ENCODE measurements around the gene CORO2A.
"Not testable (repeated sequence)": the region's sequence is repeated elsewhere in the genome, so short reads cannot be mapped to it uniquely, and the experiment has no call there.

Gene CORO2A

DNA sequence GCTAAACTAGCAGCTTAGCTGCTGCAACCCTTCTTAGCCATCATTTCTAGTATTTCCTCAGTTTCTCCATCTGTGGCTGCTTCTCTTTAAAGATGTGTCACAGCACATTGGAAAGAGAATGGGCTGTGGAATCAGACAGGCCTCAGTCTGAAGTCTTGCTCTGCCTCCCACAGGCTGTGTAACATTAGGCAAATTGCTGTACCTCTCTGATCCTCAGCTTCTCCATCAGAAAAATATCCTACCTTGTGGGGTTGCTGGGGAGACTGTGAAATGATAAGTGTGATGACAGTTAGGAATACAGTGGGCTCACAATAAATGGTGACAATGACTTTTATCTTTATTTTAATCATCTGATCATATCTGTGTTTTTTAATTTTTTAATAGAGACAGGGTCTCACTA is 55.9 kb downstream of the CORO2A start:
- Histone ChIP-seq H3K27ac (ENCODE audit: low read depth, low read length) (no peak overlapping the region), H3K27me3 (ENCODE audit: control insufficient read depth, insufficient read depth, low read length) (no peaks in the 10 kb centered on the region), H3K36me3 (ENCODE audit: control insufficient read depth, insufficient read depth, low read length) (peaks cover 56% of the 10 kb centered on the region), H3K9ac (ENCODE audit: low read length) (no peak overlapping the region), H3K9me3 (ENCODE audit: control insufficient read depth, insufficient read depth, low read depth, low read length) (no peaks in the 10 kb centered on the region), H3K4me3 (ENCODE audit: low read depth, low read length) (no peak overlapping the region), H3K4me1 (ENCODE audit: control insufficient read depth, insufficient read depth, low read length) (no peaks in the 10 kb centered on the region)

DNA sequence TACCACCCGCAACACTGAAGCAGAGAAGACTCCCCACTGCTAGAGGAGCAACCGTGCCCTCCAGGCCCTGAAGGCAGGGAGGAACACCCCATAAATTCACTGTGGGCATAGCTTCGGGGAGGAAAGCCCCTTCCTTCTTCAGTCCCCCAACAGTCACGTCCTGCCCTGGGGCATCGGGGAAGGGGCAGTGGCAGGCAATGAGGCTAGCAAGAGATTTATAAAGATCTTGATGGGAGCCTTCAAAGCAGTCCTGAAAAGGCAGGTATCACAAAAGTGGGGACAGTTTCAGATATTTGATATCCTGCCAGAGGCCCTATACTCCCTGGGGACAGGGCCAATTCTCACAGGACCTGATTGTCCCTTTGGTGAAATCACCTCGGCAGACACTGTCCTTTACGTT is 56.5 kb downstream of the CORO2A start:
- Histone ChIP-seq H3K27me3 (ENCODE audit: control insufficient read depth, insufficient read depth, low read length) (no peaks in the 10 kb centered on the region), H3K4me3 (ENCODE audit: low read depth, low read length) (no peak overlapping the region), H3K9me3 (ENCODE audit: control insufficient read depth, insufficient read depth, low read depth, low read length) (no peaks in the 10 kb centered on the region), H3K27ac (ENCODE audit: low read depth, low read length) (no peak overlapping the region), H3K36me3 (ENCODE audit: control insufficient read depth, insufficient read depth, low read length) (peaks cover 61% of the 10 kb centered on the region), H3K4me1 (ENCODE audit: control insufficient read depth, insufficient read depth, low read length) (no peaks in the 10 kb centered on the region), H3K9ac (ENCODE audit: low read length) (no peak overlapping the region)

GRCh38 chr9:98135558-98135934 is 56.9 kb downstream of the CORO2A start:
- H3K4me1 ChIP-seq (ENCODE audit: control insufficient read depth, insufficient read depth, low read length), result no peaks in the 10 kb centered on the region
- H3K36me3 ChIP-seq (ENCODE audit: control insufficient read depth, insufficient read depth, low read length), result peaks cover 65% of the 10 kb centered on the region
- H3K9ac ChIP-seq (ENCODE audit: low read length), result no peak overlapping the region
- H3K9me3 ChIP-seq (ENCODE audit: control insufficient read depth, insufficient read depth, low read depth, low read length), result no peaks in the 10 kb centered on the region
- H3K27me3 ChIP-seq (ENCODE audit: control insufficient read depth, insufficient read depth, low read length), result no peaks in the 10 kb centered on the region
- H3K27ac ChIP-seq (ENCODE audit: low read depth, low read length), result no peak overlapping the region
- no peak overlapping the region for H3K4me3 ChIP-seq (ENCODE audit: low read depth, low read length)

DNA sequence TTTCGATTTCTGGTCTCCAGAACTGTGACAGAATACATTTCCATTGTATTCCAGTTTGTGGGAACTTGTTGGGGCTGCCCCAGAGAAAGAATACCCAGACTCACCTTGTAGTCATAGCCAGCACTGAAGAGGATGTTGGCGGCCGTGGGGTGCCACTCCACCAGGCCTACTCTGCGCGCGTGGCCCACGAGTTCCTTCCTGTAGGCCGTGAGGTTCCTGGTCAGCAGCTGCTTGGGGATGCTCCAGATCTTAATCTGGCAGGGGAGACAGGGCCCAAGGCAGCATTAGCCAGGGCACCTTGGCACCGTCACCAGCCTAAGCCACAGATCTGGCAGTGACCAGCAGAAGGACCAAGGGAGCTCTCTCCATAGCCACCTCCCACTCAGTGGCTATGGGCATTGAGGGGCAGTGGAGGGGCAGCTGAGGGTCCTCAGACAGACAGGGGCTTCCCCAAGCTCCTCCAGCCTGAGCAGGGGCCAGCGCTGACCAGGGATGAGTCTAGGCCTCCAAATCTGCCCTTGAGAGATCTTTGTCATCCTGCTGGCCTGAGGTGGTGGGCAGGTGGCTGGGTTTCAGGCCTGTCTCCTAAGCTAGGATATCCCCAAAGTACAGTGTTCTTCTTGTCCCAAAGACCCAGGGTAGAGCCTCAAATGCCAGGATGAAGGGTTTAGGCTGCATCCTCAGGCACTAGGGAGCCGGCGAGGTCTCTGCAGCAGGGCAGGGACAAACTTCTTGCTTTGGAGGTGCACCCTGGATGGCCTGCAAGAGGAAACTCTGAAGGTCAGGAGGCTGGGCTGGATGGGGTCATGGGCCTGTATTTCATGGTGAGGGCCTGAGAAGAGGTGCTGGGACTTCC is 57.5 kb downstream of the CORO2A start:
- H3K9ac ChIP-seq (ENCODE audit: low read length), result no peak overlapping the region
- H3K36me3 ChIP-seq (ENCODE audit: control insufficient read depth, insufficient read depth, low read length), result peaks cover 68% of the 10 kb centered on the region
- no peaks in the 10 kb centered on the region for H3K4me1 ChIP-seq (ENCODE audit: control insufficient read depth, insufficient read depth, low read length)
- H3K27ac ChIP-seq (ENCODE audit: low read depth, low read length), result no peak overlapping the region
- no peaks in the 10 kb centered on the region for H3K27me3 ChIP-seq (ENCODE audit: control insufficient read depth, insufficient read depth, low read length)
- H3K4me3 ChIP-seq (ENCODE audit: low read depth, low read length), result no peak overlapping the region
- no peaks in the 10 kb centered on the region for H3K9me3 ChIP-seq (ENCODE audit: control insufficient read depth, insufficient read depth, low read depth, low read length)

GRCh38 chr9:98132806-98133631 is 59.4 kb downstream of the CORO2A start:
- Histone ChIP-seq H3K9me3 (ENCODE audit: control insufficient read depth, insufficient read depth, low read depth, low read length) (no peaks in the 10 kb centered on the region), H3K36me3 (ENCODE audit: control insufficient read depth, insufficient read depth, low read length) (peaks cover 82% of the 10 kb centered on the region), H3K4me3 (ENCODE audit: low read depth, low read length) (no peak overlapping the region), H3K9ac (ENCODE audit: low read length) (no peak overlapping the region), H3K27ac (ENCODE audit: low read depth, low read length) (no peak overlapping the region), H3K27me3 (ENCODE audit: control insufficient read depth, insufficient read depth, low read length) (no peaks in the 10 kb centered on the region), H3K4me1 (ENCODE audit: control insufficient read depth, insufficient read depth, low read length) (no peaks in the 10 kb centered on the region)

DNA sequence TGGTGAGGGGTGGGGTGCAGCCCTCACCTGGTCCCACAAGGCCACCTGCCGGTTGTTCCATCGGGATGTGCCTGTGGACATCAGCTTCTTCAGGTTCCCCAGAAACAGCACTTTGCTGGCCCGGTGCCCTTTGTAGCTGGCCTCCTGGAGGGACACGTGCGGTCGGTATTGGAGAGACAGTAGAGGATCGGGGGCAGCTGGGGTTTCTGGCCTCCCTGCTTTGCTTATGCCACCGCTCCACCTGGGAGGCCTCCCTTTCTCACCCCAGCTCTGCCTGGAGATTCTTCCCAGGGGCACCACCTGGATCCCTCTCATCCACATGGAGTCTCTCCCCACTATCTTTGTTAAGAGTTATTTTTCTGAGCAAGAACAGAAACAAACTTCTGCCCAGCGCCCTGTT is 60.3 kb downstream of the CORO2A start:
- Histone ChIP-seq H3K27ac (ENCODE audit: low read depth, low read length) (no peak overlapping the region), H3K4me3 (ENCODE audit: low read depth, low read length) (no peak overlapping the region), H3K9ac (ENCODE audit: low read length) (no peak overlapping the region), H3K9me3 (ENCODE audit: control insufficient read depth, insufficient read depth, low read depth, low read length) (no peaks in the 10 kb centered on the region), H3K36me3 (ENCODE audit: control insufficient read depth, insufficient read depth, low read length) (peaks cover 80% of the 10 kb centered on the region), H3K27me3 (ENCODE audit: control insufficient read depth, insufficient read depth, low read length) (no peaks in the 10 kb centered on the region), H3K4me1 (ENCODE audit: control insufficient read depth, insufficient read depth, low read length) (no peaks in the 10 kb centered on the region)

DNA sequence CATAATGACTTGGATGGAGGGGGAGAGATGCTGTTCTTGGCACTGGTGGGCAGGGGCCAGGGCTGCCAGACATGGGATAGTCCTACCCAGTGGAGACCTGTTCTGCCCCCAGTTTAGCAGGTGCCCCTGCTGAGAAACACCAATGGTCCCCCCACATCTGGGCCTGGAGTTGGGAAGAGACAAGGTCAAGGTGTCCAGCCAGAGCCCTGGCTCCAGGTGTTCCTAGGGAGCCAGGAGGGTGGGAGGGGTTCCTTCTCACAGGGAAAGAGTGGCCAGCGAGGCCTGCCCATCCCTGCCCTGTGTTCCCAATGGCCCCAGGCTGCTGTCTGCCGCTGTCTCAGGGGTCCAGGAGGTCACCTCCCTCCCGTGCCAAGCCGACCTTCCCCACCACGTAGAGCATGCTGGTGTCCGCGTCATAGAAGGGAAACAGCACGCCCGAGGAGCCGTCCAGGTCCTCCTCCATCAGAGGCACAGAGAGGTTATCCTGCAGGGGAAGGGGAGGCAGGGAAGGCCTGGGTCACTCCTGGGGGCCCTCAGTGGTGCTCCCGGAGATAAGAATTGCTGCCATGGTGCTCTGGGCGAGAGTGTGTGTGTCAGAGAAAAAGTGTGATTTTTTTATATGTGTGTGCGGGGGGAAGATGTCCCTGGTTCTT is 61.7 kb downstream of the CORO2A start:
- H3K27ac ChIP-seq (ENCODE audit: low read depth, low read length), result no peak overlapping the region
- H3K4me3 ChIP-seq (ENCODE audit: low read depth, low read length), result no peak overlapping the region
- no peaks in the 10 kb centered on the region for H3K27me3 ChIP-seq (ENCODE audit: control insufficient read depth, insufficient read depth, low read length)
- H3K9ac ChIP-seq (ENCODE audit: low read length), result no peak overlapping the region
- H3K9me3 ChIP-seq (ENCODE audit: control insufficient read depth, insufficient read depth, low read depth, low read length), result no peaks in the 10 kb centered on the region
- H3K36me3 ChIP-seq (ENCODE audit: control insufficient read depth, insufficient read depth, low read length), result peaks cover 84% of the 10 kb centered on the region
- no peaks in the 10 kb centered on the region for H3K4me1 ChIP-seq (ENCODE audit: control insufficient read depth, insufficient read depth, low read length)

DNA sequence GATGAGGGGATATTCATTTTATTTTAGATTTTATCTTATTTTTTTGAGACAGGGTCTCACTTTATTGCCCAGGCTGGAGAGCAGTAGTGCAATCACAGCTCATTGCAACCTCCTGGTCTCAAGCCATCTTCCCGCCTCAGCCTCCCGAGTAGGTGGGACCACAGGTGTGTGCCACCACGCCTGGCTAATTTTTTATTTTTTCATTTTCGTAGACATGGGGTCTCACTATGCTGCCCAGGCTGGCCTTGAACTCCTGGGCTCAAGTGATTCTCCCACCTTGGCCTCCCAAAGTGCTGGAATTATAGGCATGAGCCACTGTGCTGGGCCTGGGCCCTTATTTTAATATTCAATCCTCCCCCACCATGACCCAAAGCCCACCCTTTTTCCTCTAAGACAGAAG is 62.4 kb downstream of the CORO2A start:
- H3K27me3 ChIP-seq (ENCODE audit: control insufficient read depth, insufficient read depth, low read length); H3K4me3 ChIP-seq (ENCODE audit: low read depth, low read length); H3K9me3 ChIP-seq (ENCODE audit: control insufficient read depth, insufficient read depth, low read depth, low read length); H3K4me1 ChIP-seq (ENCODE audit: control insufficient read depth, insufficient read depth, low read length); H3K9ac ChIP-seq (ENCODE audit: low read length); H3K27ac ChIP-seq (ENCODE audit: low read depth, low read length): not testable (repeated sequence)
- peaks cover 82% of the 10 kb centered on the region for H3K36me3 ChIP-seq (ENCODE audit: control insufficient read depth, insufficient read depth, low read length)

DNA sequence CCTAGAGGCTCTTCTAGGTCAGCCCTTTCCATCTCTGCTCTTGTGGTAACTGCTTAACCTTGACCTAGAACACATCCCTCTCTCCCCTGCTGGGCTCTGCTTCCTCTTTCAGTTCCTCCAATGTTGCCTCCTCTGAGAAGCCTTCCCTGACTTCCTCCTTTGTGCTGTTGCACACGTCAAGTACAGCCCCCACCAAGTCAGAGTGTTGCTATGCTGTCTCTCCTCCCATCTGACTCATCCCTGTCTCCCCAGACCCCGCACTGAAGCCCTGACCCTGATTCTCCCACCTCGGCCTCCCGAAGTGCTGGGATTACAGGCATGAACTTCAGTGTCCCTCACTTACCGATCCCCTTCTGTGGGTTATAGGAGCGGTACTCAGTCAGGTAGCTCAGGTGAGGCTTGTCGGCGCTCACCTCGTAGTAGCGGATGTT is 63.0 kb downstream of the CORO2A start:
- no peaks in the 10 kb centered on the region for H3K9me3 ChIP-seq (ENCODE audit: control insufficient read depth, insufficient read depth, low read depth, low read length)
- H3K4me1 ChIP-seq (ENCODE audit: control insufficient read depth, insufficient read depth, low read length), result no peaks in the 10 kb centered on the region
- H3K9ac ChIP-seq (ENCODE audit: low read length), result no peak overlapping the region
- H3K27me3 ChIP-seq (ENCODE audit: control insufficient read depth, insufficient read depth, low read length), result no peaks in the 10 kb centered on the region
- no peak overlapping the region for H3K27ac ChIP-seq (ENCODE audit: low read depth, low read length)
- peaks cover 82% of the 10 kb centered on the region for H3K36me3 ChIP-seq (ENCODE audit: control insufficient read depth, insufficient read depth, low read length)
- H3K4me3 ChIP-seq (ENCODE audit: low read depth, low read length), result no peak overlapping the region

GRCh38 chr9:98128316-98128715 is 64.1 kb downstream of the CORO2A start:
- no peak overlapping the region for H3K27ac ChIP-seq (ENCODE audit: low read depth, low read length)
- no peak overlapping the region for H3K4me3 ChIP-seq (ENCODE audit: low read depth, low read length)
- no peaks in the 10 kb centered on the region for H3K27me3 ChIP-seq (ENCODE audit: control insufficient read depth, insufficient read depth, low read length)
- H3K36me3 ChIP-seq (ENCODE audit: control insufficient read depth, insufficient read depth, low read length), result peaks cover 77% of the 10 kb centered on the region
- H3K9ac ChIP-seq (ENCODE audit: low read length), result no peak overlapping the region
- no peaks in the 10 kb centered on the region for H3K9me3 ChIP-seq (ENCODE audit: control insufficient read depth, insufficient read depth, low read depth, low read length)
- no peaks in the 10 kb centered on the region for H3K4me1 ChIP-seq (ENCODE audit: control insufficient read depth, insufficient read depth, low read length)

DNA sequence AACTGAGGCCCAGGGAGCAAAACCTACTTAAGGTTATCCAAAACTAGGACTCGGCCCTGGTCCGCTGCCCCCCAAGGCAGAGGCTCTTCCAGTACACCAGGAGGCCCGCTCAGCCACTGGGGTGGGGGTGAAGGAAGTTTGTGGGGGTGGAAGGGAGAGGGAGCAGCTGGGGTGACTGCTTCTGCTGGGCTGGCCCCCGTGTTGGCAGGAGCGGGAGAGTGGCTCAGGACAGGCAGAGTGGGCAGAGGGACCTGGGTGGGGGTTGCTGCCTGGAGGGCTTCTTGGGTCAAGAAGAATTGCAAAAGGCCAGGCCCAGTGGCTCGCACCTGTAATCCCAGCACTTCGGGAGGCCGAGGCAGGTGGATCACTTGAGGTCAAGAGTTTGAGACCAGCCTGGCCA is 65.2 kb downstream of the CORO2A start:
- Histone ChIP-seq H3K9me3 (ENCODE audit: control insufficient read depth, insufficient read depth, low read depth, low read length) (no peaks in the 10 kb centered on the region), H3K4me3 (ENCODE audit: low read depth, low read length) (no peak overlapping the region), H3K27me3 (ENCODE audit: control insufficient read depth, insufficient read depth, low read length) (no peaks in the 10 kb centered on the region), H3K27ac (ENCODE audit: low read depth, low read length) (no peak overlapping the region), H3K9ac (ENCODE audit: low read length) (no peak overlapping the region), H3K4me1 (ENCODE audit: control insufficient read depth, insufficient read depth, low read length) (no peaks in the 10 kb centered on the region), H3K36me3 (ENCODE audit: control insufficient read depth, insufficient read depth, low read length) (peaks cover 67% of the 10 kb centered on the region)

Measured in HUES6 (cell line).